GM04504 (cell line): ENCODE results near the gene MTX1.
"Not testable (repeated sequence)": the region's sequence is repeated elsewhere in the genome, so short reads cannot be mapped to it uniquely, and the experiment has no call there.

ENCODE experiments used
- DNase-seq: peaks from one replicate; pipeline ENCODE4 v3.0.0-alpha.2; 2012; ENCODE audit warnings: low read depth

Gene MTX1

GRCh38 chr1:155236451-155236850 is 28.0 kb downstream of the MTX1 start:
- no peak for DNase-seq

GRCh38 chr1:155241069-155241679 is 32.7 kb downstream of the MTX1 start:
- peak; percentile 78 for DNase-seq

- no peak for DNase-seq
Observed at GRCh38 chr1:155241841-155242264, 33.4 kb downstream of the MTX1 start.

- no peak for DNase-seq
Observed at GRCh38 chr1:155242805-155243358, 34.4 kb downstream of the MTX1 start.

- peak; percentile 98 for DNase-seq
Observed at GRCh38 chr1:155244368-155245162, 36.1 kb downstream of the MTX1 start.

- no peak for DNase-seq
Observed at GRCh38 chr1:155245163-155245524, 36.6 kb downstream of the MTX1 start.

GRCh38 chr1:155246796-155247195 is 38.3 kb downstream of the MTX1 start:
- DNase-seq: not testable (repeated sequence)

GRCh38 chr1:155247667-155248553 is 39.4 kb downstream of the MTX1 start:
- no peak for DNase-seq

GRCh38 chr1:155250246-155250632 is 41.7 kb downstream of the MTX1 start:
- DNase-seq: no peak

GRCh38 chr1:155250633-155251449 is 42.3 kb downstream of the MTX1 start:
- peak; percentile 72 for DNase-seq

- no peak for DNase-seq
Observed at GRCh38 chr1:155251566-155251965, 43.1 kb downstream of the MTX1 start.

- no peak for DNase-seq
Observed at GRCh38 chr1:155253208-155253607, 44.7 kb downstream of the MTX1 start.

- DNase-seq: no peak
Observed at GRCh38 chr1:155253797-155254196, 45.3 kb downstream of the MTX1 start.

- DNase-seq: no peak
Observed at GRCh38 chr1:155254228-155254713, 45.8 kb downstream of the MTX1 start.

- DNase-seq: no peak
Observed at GRCh38 chr1:155254714-155255242, 46.3 kb downstream of the MTX1 start.

GRCh38 chr1:155255243-155256007 is 46.9 kb downstream of the MTX1 start, which contains the start of gene ENTREP3:
Gene ENTREP3 (minus strand): TSS chr1:155255483. CDS start chr1:155254877, 606 bp downstream.
- DNase-seq: no peak

- no peak for DNase-seq
Observed at GRCh38 chr1:155256058-155256852, 47.8 kb downstream of the MTX1 start.

- no peak for DNase-seq
Observed at GRCh38 chr1:155260276-155260675, 51.8 kb downstream of the MTX1 start.

- no peak for DNase-seq
Observed at GRCh38 chr1:155261493-155261851, 53.0 kb downstream of the MTX1 start.
